CD4-positive, alpha-beta T cell treated with Interleukin-17A for 1 hour (primary cell): ENCODE measurements around the gene HECW1.
"Not testable (repeated sequence)": the region's sequence is repeated elsewhere in the genome, so short reads cannot be mapped to it uniquely, and the experiment has no call there.

Source experiments
- DNase-seq: peaks from one replicate; pipeline ENCODE4 v3.0.0-alpha.2; 2020

The HECW1 gene

DNA sequence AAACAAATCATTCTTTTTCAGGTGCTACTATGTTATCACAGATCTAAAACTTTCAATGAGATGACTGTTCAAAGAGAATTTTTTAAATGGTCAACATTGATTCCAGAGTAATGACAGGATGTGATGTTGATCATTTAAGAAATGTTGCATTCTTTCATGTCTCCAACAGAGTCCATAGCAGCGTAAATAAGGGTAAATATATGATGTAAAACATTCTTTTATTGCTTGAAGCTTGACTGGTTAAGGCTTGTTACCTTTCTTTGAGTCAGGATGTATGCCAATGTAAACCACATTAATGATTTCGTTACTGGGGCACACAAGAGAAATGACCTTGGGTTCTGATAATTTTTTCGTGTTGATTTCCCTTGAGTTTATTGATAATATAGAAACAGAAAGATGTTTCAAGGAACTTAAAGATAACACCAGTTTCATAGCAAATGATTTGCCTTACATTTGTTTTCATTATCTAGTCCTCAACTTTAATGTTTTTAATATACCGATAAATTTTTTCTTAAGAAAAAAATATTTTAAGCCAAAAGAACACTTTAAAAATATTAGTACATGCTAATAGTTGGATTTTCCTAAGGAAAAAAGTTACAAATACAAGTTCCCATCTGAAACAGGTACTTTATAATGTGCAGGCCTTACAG is 473.9 kb downstream of the HECW1 start:
- DNase-seq, result peak; percentile 79

DNA sequence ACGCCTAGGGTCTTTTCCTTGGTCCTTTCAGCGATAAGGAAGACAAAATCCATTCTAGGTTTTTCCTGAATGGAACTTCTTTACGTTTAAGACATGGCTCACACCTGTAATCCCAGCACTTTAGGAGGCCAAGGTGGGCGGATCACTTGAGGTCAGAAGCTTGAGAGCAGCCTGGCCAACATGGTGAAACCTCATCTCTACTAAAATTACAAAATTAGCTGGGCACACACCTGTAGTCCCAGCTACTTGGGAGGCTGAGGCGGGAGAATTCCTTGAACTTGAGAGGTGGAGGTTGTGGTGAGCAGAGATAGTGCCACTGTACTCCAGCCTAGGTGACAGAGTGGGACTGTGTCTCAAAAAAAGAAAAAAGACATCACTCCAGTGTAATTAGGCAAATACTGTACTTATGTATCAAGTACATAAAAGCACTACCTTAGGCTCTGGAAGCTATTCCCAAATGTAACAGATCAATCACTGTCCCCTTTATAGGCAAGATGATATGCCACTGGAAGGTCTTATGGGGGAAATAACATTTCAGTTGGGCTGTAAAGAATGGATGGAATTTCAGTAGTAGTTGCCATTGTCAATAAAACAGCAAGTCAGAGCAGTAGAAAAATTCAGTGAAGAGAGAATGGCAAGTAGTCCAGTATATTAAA is 476.2 kb downstream of the HECW1 start:
- no peak for DNase-seq

DNA sequence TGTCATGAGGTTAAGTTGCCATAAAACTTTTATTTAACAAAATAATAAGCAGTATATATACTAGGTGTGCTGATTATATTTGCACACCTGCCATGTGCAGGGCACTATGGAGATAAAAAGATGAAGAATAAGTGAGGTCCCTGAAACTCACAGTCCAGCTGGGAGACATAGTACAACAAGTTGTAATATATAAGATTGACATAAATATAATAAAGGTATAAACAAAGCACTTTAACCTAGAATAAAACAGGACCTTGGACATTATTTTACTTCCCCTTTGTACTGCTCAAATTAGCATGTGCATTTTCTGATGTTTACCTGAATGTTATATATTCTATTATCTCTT is 476.7 kb downstream of the HECW1 start:
- no peak for DNase-seq

DNA sequence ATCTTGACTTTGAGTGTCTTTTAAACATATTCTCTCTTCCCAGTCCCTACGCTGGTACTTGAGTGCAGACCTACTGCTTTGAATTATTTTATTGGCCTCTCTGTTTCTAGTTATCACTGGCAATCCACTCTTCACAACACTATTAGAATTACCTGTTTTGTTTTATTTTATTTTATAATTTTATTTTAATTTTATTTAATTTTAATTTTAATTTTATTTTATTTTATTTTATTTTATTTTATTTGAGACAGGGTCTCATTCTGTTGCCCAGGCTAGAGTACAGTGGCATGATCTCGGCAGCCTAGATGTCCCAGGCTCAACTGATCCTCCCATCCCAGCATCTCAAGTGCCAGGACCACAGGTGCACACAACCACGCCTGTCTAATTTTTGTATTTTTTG is 477.3 kb downstream of the HECW1 start:
- no peak for DNase-seq

DNA sequence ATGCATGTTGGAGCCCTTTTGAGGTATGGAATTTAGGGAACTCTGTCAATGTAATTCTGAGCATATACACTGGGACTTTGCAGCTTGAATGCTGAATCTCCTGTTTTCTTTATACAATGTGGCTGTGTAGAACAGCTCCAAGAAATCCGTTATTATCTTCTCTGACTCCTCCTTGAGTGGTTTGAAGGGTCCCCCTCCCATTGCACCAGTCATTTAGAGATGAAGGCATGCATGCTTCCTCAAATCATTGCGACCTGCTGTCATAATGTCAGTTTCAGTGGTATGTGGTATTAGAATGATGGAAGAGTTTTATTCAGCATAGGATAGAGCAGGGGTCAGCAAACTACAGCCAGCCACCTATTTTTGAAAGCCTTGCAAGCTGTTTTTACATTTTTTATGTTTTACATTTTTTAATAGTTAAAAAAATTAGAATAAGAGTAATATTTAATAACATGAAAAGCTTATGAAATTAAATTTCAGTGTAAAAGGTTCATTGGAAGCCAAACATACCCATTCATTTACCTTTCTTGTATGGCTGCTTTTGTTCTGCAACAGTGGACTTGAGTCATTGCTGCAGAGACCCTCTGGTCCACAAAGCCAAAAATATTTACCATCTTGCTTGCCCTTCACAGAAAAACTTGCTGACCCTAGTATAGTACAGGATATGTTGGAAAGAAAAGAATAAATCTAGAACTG is 478.6 kb downstream of the HECW1 start:
- no peak for DNase-seq

DNA sequence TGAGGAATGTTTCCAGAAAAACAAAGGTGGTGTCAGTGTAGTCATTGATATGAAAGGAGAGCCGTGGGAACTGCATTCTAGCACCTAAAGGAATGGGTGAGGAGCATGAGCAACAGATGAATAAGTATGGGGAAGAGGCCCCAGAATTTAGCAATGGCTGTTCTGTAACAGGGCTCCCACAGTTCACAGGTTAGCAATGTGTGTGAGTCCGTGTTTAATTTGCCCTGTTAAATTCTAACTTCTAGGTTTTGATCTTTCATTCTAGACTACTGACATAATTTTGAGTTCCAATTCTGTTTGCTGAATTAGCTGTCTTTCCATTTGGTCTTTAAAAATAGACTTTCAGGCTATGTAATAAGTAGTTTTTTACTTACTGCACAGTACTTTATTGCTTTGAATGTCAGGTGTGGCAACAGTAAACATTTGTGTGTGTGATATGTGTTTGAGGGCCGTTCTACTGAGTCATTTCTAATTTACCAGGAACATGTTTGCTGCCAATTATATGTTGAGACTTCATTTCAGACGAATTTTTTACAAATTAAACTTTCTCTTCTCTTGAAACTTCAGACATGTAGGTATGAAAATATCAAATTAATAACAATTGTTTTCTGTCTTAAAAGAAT is 479.2 kb downstream of the HECW1 start:
- DNase-seq, result no peak

DNA sequence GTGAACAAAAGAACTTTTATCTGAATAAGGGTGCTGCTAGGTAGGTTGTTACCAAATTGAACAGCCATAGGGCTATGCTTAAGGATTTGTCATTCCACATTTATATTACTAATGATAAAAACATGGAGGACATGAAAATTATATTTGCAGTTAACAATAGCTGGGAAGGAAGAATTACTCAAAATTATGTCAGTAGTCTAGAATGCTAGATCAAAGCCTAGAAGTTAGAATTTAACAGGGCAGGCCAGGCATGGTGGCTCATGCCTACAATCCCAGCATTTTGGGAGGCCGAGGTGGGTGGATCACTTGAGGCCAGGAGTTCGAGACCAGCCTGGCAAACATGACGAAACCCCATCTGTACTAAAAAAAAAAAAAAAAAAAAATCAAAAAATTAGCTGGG is 479.9 kb downstream of the HECW1 start:
- DNase-seq, result no peak

DNA sequence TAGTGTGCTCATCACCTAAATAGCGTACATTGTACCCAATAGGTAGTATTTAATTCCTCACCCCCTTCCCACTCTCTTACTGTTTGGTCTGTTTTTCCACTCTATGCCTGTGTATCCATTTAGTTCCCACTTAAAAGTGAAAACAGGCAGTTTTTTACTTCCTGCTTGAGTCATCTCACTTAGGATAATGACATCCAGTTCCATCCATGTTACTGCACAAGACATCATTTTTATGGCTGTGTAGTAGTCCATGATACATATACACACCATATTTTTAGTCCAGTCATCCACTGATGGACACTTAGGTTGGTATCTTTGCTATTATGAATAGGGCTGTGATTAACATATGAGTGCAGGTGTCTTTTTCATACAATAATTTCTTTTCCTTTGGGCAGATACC is 480.6 kb downstream of the HECW1 start:
- no peak for DNase-seq

DNA sequence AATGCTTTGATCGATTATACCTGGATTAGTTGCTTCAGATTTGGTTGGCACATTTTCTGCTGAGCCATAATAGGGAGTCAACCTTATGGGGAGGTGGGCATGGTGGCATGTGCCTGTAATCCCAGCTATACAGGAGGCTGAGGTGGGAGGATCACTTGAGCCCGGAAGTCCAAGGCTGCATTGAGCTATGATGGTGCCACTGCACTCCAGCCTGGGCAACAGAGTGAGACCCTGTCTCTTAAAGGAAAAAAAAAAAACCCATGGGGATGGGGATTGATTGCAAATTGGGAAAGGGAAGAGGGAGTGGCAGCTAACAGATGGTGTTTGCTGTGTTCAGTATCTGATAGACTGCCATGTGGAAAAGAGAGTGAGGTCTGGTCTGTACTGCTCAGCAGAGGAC is 481.6 kb downstream of the HECW1 start:
- DNase-seq, result no peak

DNA sequence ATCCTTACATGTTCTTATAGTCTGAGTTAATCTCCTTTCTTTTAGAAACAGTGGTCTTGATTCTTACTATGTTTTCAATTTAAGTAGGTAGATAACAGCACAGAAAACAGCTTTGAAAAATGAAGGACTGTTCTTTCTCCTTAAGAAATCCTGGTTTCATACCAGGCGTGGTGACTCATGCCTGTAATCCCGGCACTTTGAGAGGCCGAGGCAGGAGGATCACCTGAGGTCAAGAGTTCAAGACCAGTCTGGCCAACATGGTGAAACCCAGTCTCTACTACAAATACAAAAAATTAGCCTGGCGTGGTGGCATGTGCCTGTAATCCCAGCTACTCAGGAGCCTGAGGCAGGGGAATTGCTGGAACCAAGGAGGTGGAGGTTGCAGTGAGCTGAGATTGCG is 484.0 kb downstream of the HECW1 start:
- DNase-seq, result not testable (repeated sequence)

DNA sequence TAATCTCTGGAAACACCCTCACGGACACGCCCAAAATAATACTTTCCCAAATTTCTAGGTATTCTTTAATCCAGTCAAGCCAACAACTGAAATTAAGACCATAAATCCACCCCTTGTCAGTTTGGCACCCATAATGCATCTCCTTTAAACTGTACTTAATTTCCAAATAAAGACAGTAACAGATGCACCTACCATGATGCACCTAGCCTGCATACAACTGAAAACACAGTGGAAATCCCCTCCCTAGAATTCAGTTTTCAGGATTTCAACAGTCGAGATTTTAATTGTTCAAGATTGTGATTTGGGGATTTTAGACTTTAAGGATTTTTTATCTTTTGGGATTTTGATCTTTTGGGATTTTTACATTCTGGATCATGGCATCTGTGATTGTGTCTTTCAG is 487.6 kb downstream of the HECW1 start:
- DNase-seq, result no peak

DNA sequence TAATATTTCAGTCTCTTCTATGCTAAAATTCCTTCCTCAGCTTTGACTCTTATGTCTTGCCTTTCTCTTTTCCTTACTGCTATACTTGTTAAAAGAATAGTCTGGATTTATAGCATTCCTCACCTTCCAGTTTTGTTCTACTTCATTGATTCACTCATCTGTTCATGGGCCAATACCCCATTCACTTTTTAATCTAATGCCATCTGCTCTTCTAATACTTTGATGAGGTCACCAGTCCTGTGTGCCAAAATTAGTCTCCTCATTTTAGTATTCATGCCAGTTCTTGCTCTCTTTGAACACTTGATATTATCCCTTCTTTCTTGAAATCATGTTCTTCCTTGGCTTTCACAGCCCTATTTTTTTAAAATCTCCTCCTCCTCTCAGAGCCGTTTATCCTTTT is 489.8 kb downstream of the HECW1 start:
- DNase-seq, result no peak

DNA sequence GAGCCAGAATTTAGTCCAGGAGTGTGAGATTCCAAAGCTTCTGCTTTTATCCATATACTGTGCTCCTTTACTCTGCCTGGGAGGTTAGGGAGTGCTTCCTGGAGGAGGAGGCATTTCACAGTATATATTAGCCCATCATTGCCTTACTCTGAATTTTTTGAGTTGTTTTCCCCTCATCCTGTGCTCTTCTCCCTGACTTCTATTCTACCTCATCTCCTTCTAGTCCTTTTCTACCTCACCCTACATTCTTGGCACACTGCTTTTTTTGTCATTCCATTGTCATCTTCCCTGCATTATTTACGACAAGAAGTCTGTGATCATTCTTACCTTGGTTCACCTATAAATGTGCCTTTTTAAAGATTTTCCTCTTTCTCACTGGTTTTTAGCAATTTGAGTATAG is 491.8 kb downstream of the HECW1 start:
- no peak for DNase-seq

DNA sequence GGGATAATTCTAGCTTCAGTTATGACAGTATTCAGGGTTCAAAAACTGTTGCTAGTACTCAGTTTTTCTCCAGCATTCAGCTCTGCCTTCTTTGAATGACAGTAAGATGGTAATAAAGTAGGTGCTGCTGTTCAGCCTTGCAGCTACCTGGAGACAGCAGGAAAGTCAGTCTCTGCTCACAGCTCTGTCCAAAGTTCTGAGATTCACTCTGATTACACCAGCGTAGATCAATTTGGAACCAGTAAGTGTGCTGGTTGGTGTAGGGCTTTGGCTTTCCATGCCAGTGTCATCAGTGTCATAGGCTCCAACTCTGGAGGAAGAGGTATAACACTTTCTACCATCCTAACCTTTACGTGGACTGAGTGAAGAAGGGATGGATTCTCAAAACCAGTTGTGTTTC is 496.6 kb downstream of the HECW1 start:
- DNase-seq, result no peak

DNA sequence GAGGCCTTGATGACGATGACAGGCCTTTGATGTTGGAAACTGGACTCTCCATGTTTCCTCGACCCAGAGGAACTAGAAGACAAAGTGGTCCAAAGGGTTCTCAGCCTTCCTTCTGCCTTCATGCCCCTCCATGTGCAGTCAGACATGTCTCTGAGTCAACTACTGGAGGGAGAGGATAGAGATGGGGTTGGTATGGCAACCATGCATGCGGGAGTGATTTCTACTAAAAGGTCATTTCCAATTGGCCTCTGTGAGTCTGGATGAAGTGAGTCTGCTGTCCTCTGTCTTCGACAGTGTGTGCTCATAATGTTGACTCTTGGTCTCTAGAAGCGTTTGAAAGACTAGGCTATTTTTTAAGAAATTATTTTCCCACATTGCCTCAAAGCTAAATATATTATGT is 499.7 kb downstream of the HECW1 start:
- DNase-seq, result no peak

DNA sequence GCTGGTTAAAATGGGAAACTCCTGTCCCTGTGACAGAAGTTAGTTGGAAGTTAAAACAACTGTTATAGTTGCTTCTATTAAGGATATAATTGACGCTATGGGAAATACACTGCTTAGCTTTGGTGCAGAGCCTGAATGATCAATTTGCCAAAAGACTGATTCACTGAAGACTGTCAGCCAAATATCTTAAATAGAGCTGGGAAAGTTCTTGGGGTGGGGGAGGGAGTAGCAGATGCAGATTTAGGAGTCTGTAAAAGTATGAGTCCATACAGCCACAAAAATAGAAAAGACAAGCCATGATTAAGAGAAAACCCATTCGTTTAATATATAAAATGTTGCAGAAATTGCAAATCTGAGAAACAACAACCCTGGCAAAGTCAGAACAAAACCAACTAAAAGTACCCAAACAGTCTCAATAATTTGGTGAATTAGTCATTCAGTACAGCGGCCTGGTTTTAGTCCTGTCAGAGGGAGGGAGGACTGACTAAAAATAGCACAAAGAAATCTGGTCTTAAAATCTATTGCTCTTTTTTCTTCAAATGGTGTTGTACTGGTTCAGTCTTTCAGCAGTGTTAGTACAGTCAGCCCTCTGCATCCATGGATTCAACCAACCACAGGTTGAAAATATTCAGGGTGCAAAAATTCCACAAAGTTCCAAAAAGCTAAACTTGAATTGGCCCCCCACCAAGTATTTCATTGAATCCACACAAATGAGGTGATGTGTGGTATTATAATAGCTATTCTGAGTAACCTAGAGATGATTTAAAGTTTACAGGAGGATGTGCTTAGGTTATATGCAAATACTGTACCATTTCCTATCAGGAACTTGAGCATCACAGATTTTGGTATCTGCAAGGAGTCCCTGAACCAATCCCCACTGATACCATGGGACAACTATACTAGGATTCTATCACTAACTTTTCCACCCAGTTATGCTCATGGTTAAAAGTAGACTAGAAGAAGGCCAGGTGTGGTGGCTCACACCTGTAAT is 500.4 kb downstream of the HECW1 start:
- DNase-seq, result no peak
